ENCODE measurements around the gene CNTLN.
"Not testable (repeated sequence)": the region's sequence is repeated elsewhere in the genome, so short reads cannot be mapped to it uniquely, and the experiment has no call there.

Gene CNTLN

DNA sequence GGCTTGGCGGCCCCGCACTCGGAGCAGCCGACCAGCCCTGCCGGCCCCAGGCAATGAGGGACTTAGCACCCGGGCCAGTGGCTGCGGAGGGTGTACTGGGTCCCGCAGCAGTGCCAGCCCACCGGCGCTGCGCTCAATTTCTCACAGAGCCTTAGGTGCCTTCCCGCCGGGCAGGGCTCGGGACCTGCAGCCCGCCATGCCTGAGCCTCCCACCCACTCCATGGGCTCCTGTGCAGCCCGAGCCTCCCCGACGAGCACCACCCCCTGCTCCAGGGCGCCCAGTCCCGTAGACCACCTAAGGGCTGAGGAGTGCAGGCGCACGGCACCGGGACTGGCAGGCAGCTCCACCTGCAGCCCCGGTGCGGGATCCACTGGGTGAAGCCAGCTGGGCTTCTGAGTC lies 219.2 kb downstream of the CNTLN start:
- not testable (repeated sequence) for H3K9ac ChIP-seq (ENCODE audit: low read depth, low read length); H3K27me3 ChIP-seq (ENCODE audit: control insufficient read depth, insufficient read depth, low read length); H3K36me3 ChIP-seq (ENCODE audit: control insufficient read depth, insufficient read depth, low read length); H3K9me3 ChIP-seq (ENCODE audit: control insufficient read depth, insufficient read depth, low read length); H3K27ac ChIP-seq (ENCODE audit: low read depth, low read length); H3K4me1 ChIP-seq (ENCODE audit: control insufficient read depth, insufficient read depth, low read length); H3K4me3 ChIP-seq (ENCODE audit: low read depth, low read length)

DNA sequence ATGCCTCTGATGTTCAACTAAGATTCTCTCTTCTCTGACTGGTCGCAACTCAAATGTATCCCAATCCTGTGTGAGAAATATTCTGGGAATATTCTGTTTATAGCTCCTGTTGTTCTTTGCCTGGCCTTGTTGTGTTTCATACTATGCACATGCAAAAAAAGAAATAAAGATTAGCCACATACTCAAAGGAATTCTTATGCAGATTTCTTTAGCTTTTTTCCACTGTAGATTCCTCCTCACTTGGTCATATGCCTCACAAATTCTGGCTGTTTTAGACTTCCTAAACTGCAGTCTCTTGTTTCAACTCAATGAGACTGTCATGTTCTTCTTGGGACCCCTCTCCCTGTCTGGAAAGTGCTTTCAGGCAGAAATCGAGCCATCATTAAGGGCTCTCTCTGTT lies 226.5 kb downstream of the CNTLN start:
- H3K4me1 ChIP-seq (ENCODE audit: control insufficient read depth, insufficient read depth, low read length) = peaks cover 6% of the 10 kb centered on the region
- no peak overlapping the region for H3K27ac ChIP-seq (ENCODE audit: low read depth, low read length)
- no peak overlapping the region for H3K9ac ChIP-seq (ENCODE audit: low read depth, low read length)
- no peak overlapping the region for H3K4me3 ChIP-seq (ENCODE audit: low read depth, low read length)
- no peaks in the 10 kb centered on the region for H3K9me3 ChIP-seq (ENCODE audit: control insufficient read depth, insufficient read depth, low read length)
- no peaks in the 10 kb centered on the region for H3K36me3 ChIP-seq (ENCODE audit: control insufficient read depth, insufficient read depth, low read length)
- H3K27me3 ChIP-seq (ENCODE audit: control insufficient read depth, insufficient read depth, low read length) = no peaks in the 10 kb centered on the region

DNA sequence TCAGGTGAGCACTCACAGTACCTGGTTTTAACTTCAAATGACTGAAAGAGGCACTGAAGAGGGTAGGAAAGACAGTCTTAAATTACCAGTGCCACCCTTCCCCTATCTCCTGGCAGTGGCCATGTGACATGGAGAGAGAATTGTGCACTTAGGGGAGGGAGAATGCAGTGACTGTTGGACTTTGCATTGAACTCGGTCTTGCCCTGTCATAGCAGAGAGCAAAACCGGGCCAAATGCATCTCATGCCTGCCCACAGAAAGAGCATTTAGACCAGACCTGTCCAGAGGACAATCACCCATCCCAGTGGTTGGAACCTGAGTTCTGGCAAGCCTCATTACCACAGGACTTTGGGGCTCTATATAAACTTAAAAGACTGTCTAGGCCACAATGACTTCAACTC lies 232.2 kb downstream of the CNTLN start:
- H3K36me3 ChIP-seq (ENCODE audit: control insufficient read depth, insufficient read depth, low read length) = peaks cover 9% of the 10 kb centered on the region; the same call in 1 of the 2 replicates
- no peak overlapping the region for H3K9ac ChIP-seq (ENCODE audit: low read depth, low read length)
- no peak overlapping the region for H3K4me3 ChIP-seq (ENCODE audit: low read depth, low read length)
- no peak overlapping the region for H3K27ac ChIP-seq (ENCODE audit: low read depth, low read length)
- H3K9me3 ChIP-seq (ENCODE audit: control insufficient read depth, insufficient read depth, low read length) = no peaks in the 10 kb centered on the region
- H3K4me1 ChIP-seq (ENCODE audit: control insufficient read depth, insufficient read depth, low read length) = no peaks in the 10 kb centered on the region
- H3K27me3 ChIP-seq (ENCODE audit: control insufficient read depth, insufficient read depth, low read length) = no peaks in the 10 kb centered on the region

DNA sequence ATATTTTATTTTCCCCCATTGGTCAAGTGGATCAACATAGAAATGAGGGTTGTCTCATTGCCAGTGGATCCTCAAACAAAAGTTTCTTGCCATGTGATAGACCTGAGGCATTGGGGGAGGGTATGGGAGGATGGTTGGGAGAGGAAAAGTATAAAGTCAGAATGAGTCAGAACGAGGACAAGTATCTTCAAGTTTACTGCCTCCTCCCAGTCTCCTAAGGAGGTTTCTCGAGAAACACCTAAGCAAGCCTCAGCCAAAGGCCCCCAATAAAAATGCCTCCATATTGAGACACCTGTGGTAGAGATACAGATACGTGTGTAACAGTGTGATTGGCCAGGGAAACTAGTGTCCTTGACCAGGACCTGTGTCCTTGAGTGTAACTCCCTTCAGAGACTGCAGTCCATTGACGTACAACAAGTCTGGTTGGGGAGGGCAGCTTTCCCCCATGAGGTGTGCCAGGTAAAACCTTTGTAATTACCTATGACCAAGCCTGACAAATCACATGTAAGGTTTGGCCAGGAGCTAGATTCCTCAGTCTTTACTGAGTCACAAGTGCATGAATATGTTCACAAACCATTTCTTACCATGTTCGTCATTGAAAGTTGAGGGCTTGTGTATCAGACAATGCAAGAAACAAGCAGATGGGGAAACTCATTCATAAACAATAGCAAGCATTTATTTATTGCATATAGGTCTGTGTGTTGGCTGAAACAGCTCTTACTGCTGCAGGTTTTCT lies 245.5 kb downstream of the CNTLN start:
- H3K27ac ChIP-seq (ENCODE audit: low read depth, low read length) = no peak overlapping the region
- no peak overlapping the region for H3K9ac ChIP-seq (ENCODE audit: low read depth, low read length)
- no peaks in the 10 kb centered on the region for H3K9me3 ChIP-seq (ENCODE audit: control insufficient read depth, insufficient read depth, low read length)
- no peaks in the 10 kb centered on the region for H3K36me3 ChIP-seq (ENCODE audit: control insufficient read depth, insufficient read depth, low read length)
- H3K4me3 ChIP-seq (ENCODE audit: low read depth, low read length) = no peak overlapping the region
- H3K4me1 ChIP-seq (ENCODE audit: control insufficient read depth, insufficient read depth, low read length) = no peaks in the 10 kb centered on the region
- H3K27me3 ChIP-seq (ENCODE audit: control insufficient read depth, insufficient read depth, low read length) = no peaks in the 10 kb centered on the region

- Histone ChIP-seq H3K9me3 (ENCODE audit: control insufficient read depth, insufficient read depth, low read length) (no peaks in the 10 kb centered on the region), H3K4me1 (ENCODE audit: control insufficient read depth, insufficient read depth, low read length) (peaks cover 12% of the 10 kb centered on the region; the same call in 1 of the 2 replicates), H3K27ac (ENCODE audit: low read depth, low read length) (no peak overlapping the region), H3K27me3 (ENCODE audit: control insufficient read depth, insufficient read depth, low read length) (no peaks in the 10 kb centered on the region), H3K36me3 (ENCODE audit: control insufficient read depth, insufficient read depth, low read length) (no peaks in the 10 kb centered on the region), H3K4me3 (ENCODE audit: low read depth, low read length) (no peak overlapping the region), H3K9ac (ENCODE audit: low read depth, low read length) (no peak overlapping the region)
Observed at GRCh38 chr9:17387565-17387964, 252.7 kb downstream of the CNTLN start.

DNA sequence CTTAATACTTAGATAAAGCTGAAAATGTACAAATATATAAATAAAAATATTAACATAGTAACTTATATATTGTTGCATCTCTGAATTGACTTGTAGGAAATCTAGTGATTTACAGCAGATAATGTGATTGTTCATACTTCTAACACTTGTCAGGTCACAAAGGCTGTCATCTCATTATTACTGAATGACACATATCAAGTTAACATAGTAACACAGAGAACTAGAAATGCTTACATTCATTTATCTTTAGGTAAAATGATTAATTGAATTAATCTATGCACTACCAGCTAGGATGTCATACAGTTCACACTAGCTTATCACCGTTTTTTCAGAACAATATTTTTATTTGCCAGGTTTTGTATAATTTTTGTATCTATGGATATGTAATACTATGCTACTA lies 254.2 kb downstream of the CNTLN start:
- Histone ChIP-seq H3K9ac (ENCODE audit: low read depth, low read length) (no peak overlapping the region), H3K9me3 (ENCODE audit: control insufficient read depth, insufficient read depth, low read length) (no peaks in the 10 kb centered on the region), H3K4me1 (ENCODE audit: control insufficient read depth, insufficient read depth, low read length) (peaks cover 17% of the 10 kb centered on the region; the same call in 1 of the 2 replicates), H3K27me3 (ENCODE audit: control insufficient read depth, insufficient read depth, low read length) (no peaks in the 10 kb centered on the region), H3K4me3 (ENCODE audit: low read depth, low read length) (no peak overlapping the region), H3K36me3 (ENCODE audit: control insufficient read depth, insufficient read depth, low read length) (no peaks in the 10 kb centered on the region), H3K27ac (ENCODE audit: low read depth, low read length) (no peak overlapping the region)

DNA sequence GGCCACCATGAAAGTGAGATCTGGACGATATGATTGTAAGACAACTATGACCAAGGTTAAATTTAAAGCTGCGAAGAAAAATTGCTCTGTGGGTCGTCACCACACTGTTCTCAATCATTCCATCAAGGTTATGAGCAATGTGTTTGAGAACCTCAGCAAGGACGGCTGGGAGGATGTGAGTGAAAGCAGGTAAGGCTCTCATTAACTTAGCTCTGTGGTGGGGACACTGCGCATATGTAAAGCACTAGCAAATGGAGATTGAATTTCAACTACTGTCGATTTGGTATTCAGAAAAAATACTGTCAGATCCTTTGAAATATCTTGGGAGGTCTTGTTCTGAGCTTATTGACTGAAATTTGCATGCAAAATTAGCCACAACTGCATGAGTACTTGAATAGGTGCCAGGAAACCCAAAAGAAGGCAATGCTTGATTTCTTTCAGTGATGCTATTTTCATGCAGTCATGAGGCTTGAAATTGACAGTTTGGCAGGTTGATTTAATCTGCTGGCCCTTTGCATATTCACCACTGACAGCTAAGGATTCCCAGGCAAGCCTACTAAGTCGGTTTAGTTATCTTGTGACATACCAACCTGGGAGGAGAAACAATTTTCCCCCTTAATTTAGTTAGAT lies 260.2 kb downstream of the CNTLN start:
- peak overlapping the region; percentile 35; the same call in 1 of the 2 replicates for H3K4me3 ChIP-seq (ENCODE audit: low read depth, low read length)
- H3K27ac ChIP-seq (ENCODE audit: low read depth, low read length) = peak overlapping the region; percentile 76
- H3K27me3 ChIP-seq (ENCODE audit: control insufficient read depth, insufficient read depth, low read length) = no peaks in the 10 kb centered on the region
- H3K9ac ChIP-seq (ENCODE audit: low read depth, low read length) = 0 out of 2 replicates have a peak overlapping the region, but pooled peaks have one; percentile 24
- H3K9me3 ChIP-seq (ENCODE audit: control insufficient read depth, insufficient read depth, low read length) = no peaks in the 10 kb centered on the region
- peaks cover 60% of the 10 kb centered on the region for H3K4me1 ChIP-seq (ENCODE audit: control insufficient read depth, insufficient read depth, low read length)
- no peaks in the 10 kb centered on the region for H3K36me3 ChIP-seq (ENCODE audit: control insufficient read depth, insufficient read depth, low read length)

- Histone ChIP-seq H3K4me1 (ENCODE audit: control insufficient read depth, insufficient read depth, low read length) (peaks cover 60% of the 10 kb centered on the region), H3K27ac (ENCODE audit: low read depth, low read length) (peak overlapping the region; percentile 76), H3K4me3 (ENCODE audit: low read depth, low read length) (peak overlapping the region; percentile 28)
- H3K27me3 ChIP-seq (ENCODE audit: control insufficient read depth, insufficient read depth, low read length); H3K9ac ChIP-seq (ENCODE audit: low read depth, low read length); H3K36me3 ChIP-seq (ENCODE audit: control insufficient read depth, insufficient read depth, low read length); H3K9me3 ChIP-seq (ENCODE audit: control insufficient read depth, insufficient read depth, low read length): not testable (repeated sequence)
Observed at GRCh38 chr9:17397166-17397728, 262.4 kb downstream of the CNTLN start.

GRCh38 chr9:17398350-17398749 lies 263.5 kb downstream of the CNTLN start:
- Histone ChIP-seq H3K9ac (ENCODE audit: low read depth, low read length) (no peak overlapping the region), H3K4me1 (ENCODE audit: control insufficient read depth, insufficient read depth, low read length) (peaks cover 60% of the 10 kb centered on the region)

GRCh38 chr9:17401858-17402257 lies 267.0 kb downstream of the CNTLN start:
- Histone ChIP-seq H3K27ac (ENCODE audit: low read depth, low read length) (no peak overlapping the region), H3K9ac (ENCODE audit: low read depth, low read length) (no peak overlapping the region), H3K27me3 (ENCODE audit: control insufficient read depth, insufficient read depth, low read length) (no peaks in the 10 kb centered on the region), H3K4me3 (ENCODE audit: low read depth, low read length) (no peak overlapping the region), H3K9me3 (ENCODE audit: control insufficient read depth, insufficient read depth, low read length) (no peaks in the 10 kb centered on the region), H3K4me1 (ENCODE audit: control insufficient read depth, insufficient read depth, low read length) (peaks cover 27% of the 10 kb centered on the region), H3K36me3 (ENCODE audit: control insufficient read depth, insufficient read depth, low read length) (no peaks in the 10 kb centered on the region)

More at GRCh38 chr9:17398350-17398749, 263.5 kb downstream of the CNTLN start:
- no peaks in the 10 kb centered on the region for H3K27me3 ChIP-seq (ENCODE audit: control insufficient read depth, insufficient read depth, low read length)
- no peak overlapping the region for H3K27ac ChIP-seq (ENCODE audit: low read depth, low read length)
- H3K36me3 ChIP-seq (ENCODE audit: control insufficient read depth, insufficient read depth, low read length) = no peaks in the 10 kb centered on the region
- H3K9me3 ChIP-seq (ENCODE audit: control insufficient read depth, insufficient read depth, low read length) = no peaks in the 10 kb centered on the region
- H3K4me3 ChIP-seq (ENCODE audit: low read depth, low read length) = no peak overlapping the region

DNA sequence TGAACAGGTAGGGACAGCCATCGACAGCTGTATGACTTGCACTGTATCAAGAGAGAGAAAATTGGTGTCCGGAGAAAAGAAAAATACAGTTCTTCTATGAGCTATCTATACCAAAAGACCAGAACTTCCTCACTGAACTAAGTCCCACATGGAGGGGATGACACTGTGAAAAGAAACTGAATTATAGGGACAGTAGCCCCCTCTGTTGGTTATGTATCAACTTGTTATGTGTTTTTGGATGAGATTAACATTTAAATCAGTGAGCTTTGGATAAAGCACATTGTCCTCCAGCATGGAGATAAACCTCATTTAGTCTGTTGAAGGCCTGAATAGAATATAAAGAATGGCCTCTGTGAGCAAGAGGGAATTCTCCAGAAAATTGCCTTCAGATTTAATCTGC lies 267.5 kb downstream of the CNTLN start:
- H3K36me3 ChIP-seq (ENCODE audit: control insufficient read depth, insufficient read depth, low read length) = no peaks in the 10 kb centered on the region
- H3K4me3 ChIP-seq (ENCODE audit: low read depth, low read length) = no peak overlapping the region
- H3K4me1 ChIP-seq (ENCODE audit: control insufficient read depth, insufficient read depth, low read length) = peaks cover 24% of the 10 kb centered on the region
- no peaks in the 10 kb centered on the region for H3K27me3 ChIP-seq (ENCODE audit: control insufficient read depth, insufficient read depth, low read length)
- no peak overlapping the region for H3K9ac ChIP-seq (ENCODE audit: low read depth, low read length)
- no peaks in the 10 kb centered on the region for H3K9me3 ChIP-seq (ENCODE audit: control insufficient read depth, insufficient read depth, low read length)
- H3K27ac ChIP-seq (ENCODE audit: low read depth, low read length) = no peak overlapping the region
